T-helper 2 cell treated with Interferon-gamma antibody and Interleukin-4, amounts not matched to agents 5 μg/mL and 100 μg/mL, for 36 hours (primary cell): Measurements from ENCODE around the gene TMEM178B.
"Not testable (repeated sequence)": the region's sequence is repeated elsewhere in the genome, so short reads cannot be mapped to it uniquely, and the experiment has no call there.

ENCODE experiments used
- DNase-seq: peaks from one replicate; pipeline ENCODE4 v3.0.0; 2021; ENCODE audit warnings: low spot score
- H3K27ac Mint-ChIP-seq: one replicate; pipeline ENCODE4 v1.8.0; 2021; ENCODE audit warnings: mild to moderate bottlenecking, mixed read lengths
- H3K27me3 Mint-ChIP-seq: one replicate; pipeline ENCODE4 v1.8.0; 2021; ENCODE audit warnings: low read depth, mixed read lengths
- H3K36me3 Mint-ChIP-seq: one replicate; pipeline ENCODE4 v1.8.0; 2021; ENCODE audit warnings: low read depth, mixed read lengths
- H3K4me1 Mint-ChIP-seq: one replicate; pipeline ENCODE4 v1.8.0; 2021; ENCODE audit warnings: low read depth, mixed read lengths
- H3K4me3 Mint-ChIP-seq: one replicate; pipeline ENCODE4 v1.8.0; 2022; ENCODE audit warnings: mild to moderate bottlenecking, moderate library complexity, mixed read lengths
- H3K9me3 Mint-ChIP-seq: one replicate; pipeline ENCODE4 v1.8.0; 2021; ENCODE audit warnings: mixed read lengths

Gene TMEM178B

DNA sequence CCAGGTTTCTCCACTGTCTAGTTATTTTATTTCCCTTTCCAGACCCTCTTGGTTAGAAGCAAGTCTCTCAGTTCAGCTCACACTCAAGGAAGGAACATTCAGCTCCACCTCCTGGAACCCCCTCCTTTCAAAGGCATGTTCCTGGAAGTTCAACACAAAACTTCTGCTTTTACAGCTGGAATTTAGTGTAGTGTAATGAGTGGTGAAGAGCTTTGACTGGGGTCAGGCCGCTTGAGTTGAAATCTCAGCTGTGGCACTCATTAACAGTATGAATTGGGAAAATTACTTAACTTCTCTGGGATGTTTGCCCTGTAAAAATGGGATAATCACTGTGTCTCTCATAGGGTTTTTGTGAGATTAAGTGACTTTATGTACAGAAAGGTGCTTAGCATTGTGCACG lies 91.7 kb downstream of the TMEM178B start:
- H3K9me3 Mint-ChIP-seq, result no peaks in the 10 kb centered on the region
- no peaks in the 10 kb centered on the region for H3K27me3 Mint-ChIP-seq
- no peaks in the 10 kb centered on the region for H3K4me1 Mint-ChIP-seq
- no peak for DNase-seq
- H3K4me3 Mint-ChIP-seq, result no peak overlapping the region
- H3K36me3 Mint-ChIP-seq, result no peaks in the 10 kb centered on the region
- H3K27ac Mint-ChIP-seq, result no peak overlapping the region

DNA sequence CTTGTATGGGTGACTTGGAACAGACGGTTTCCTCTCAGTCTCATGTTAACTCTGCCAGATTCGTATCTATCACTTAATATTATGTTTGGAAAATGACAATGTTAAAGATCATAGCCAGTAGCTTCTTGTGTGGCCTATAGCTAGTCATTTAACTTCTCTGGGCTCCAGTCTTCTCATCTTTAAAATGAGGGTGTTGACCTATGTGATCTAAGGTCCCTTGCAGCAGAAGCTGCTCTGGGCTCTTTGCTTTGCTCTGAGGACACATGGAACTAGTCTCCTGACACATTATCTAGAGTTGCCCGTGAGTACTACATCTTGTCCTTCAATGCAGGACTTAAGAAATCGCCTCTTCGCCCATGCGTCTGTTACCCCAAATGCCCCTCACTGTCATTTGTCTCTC lies 93.1 kb downstream of the TMEM178B start:
- Mint-ChIP-seq H3K27ac (no peak overlapping the region), H3K9me3 (no peaks in the 10 kb centered on the region), H3K27me3 (no peaks in the 10 kb centered on the region), H3K4me1 (no peaks in the 10 kb centered on the region), H3K4me3 (no peak overlapping the region), H3K36me3 (no peaks in the 10 kb centered on the region)
- no peak for DNase-seq

DNA sequence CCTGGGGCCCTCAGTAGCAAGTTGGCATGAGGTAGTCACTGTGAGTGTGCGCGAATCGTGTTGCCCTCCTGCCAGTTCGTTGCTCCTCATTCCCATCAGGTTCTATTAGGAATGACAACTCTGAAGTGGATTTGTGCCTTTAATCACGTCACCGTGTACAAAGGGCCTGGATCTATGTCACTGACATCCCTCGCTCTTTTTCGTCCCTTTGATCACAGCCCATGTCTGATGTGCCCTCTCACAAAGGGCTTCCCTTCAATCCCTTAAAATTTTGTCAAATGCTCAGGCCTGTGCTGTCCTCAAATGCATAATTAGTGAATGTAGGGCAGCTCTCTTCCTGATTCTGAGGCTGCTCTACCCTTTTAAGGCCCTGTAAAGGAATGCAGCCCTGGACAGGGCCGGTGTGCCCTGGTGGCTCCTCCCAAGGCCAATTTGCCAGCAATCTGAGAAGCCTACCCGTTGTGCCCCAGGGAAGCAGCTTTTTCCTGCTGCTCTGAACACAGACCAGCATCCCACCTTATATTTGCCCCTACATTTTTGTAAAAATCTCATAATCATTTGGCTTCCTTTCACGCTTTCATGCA lies 93.6 kb downstream of the TMEM178B start:
- H3K9me3 Mint-ChIP-seq, result no peaks in the 10 kb centered on the region
- no peaks in the 10 kb centered on the region for H3K4me1 Mint-ChIP-seq
- no peaks in the 10 kb centered on the region for H3K27me3 Mint-ChIP-seq
- no peaks in the 10 kb centered on the region for H3K36me3 Mint-ChIP-seq
- DNase-seq, result no peak
- H3K27ac Mint-ChIP-seq, result no peak overlapping the region
- H3K4me3 Mint-ChIP-seq, result no peak overlapping the region

DNA sequence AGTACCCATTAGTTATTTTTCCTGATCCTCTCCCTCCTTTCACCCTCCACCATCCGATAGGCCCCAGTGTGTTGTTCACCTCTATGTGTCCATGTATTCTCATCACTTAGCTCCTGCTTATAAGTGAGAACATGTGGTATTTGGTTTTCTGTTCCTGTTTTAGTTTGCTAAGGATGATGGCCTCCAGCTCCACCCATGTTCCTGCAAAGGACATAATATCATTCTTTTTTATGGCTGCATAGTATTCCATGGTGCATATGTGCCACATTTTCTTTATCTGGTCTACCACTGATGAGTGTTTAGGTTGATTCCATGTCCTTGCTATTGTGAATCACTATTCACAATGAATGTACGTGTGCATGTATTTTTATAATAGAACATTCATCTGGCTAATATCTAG lies 95.3 kb downstream of the TMEM178B start:
- not testable (repeated sequence) for H3K27ac Mint-ChIP-seq, H3K27me3 Mint-ChIP-seq, H3K4me1 Mint-ChIP-seq, H3K9me3 Mint-ChIP-seq, DNase-seq, H3K36me3 Mint-ChIP-seq, H3K4me3 Mint-ChIP-seq

DNA sequence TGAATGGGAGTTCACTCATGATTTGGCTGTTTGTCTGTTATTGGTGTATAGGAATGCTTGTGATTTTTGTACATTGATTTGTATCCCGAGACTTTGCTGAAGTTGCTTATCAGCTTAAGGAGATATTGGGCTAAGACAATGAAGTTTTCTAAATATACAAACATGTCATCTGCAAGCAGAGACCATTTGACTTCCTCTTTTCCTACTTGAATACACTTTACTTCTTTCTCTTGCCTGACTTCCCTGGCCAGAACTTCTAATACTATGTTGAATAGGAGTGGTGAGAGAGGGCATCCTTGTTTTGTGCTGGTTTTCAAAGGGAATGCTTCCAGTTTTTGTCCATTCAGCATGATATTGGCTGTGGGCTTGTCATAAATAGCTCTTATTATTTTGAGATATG lies 101.9 kb downstream of the TMEM178B start:
- H3K27me3 Mint-ChIP-seq, H3K9me3 Mint-ChIP-seq, H3K27ac Mint-ChIP-seq, DNase-seq, H3K4me3 Mint-ChIP-seq, H3K36me3 Mint-ChIP-seq, H3K4me1 Mint-ChIP-seq: not testable (repeated sequence)

DNA sequence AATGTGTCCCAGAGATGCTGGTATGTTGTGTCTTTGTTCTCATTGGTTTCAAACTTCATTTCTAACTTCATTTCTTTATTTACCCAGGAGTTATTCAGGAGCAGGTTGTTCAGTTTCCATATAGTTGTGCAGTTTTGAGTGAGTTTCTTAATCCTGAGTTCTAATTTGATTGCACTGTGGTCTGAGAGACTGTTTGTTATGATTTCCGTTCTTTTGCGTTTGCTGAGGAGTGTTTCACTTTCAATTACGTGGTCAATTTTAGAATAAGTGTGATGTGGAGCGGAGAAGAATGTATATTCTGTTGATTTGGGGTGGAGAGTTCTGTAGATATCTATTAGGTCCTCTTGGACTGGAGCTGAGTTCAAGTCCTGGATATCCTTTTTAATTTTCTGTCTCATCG lies 103.3 kb downstream of the TMEM178B start:
- not testable (repeated sequence) for H3K27ac Mint-ChIP-seq, DNase-seq
- peak overlapping the region; percentile 18 for H3K4me3 Mint-ChIP-seq

DNA sequence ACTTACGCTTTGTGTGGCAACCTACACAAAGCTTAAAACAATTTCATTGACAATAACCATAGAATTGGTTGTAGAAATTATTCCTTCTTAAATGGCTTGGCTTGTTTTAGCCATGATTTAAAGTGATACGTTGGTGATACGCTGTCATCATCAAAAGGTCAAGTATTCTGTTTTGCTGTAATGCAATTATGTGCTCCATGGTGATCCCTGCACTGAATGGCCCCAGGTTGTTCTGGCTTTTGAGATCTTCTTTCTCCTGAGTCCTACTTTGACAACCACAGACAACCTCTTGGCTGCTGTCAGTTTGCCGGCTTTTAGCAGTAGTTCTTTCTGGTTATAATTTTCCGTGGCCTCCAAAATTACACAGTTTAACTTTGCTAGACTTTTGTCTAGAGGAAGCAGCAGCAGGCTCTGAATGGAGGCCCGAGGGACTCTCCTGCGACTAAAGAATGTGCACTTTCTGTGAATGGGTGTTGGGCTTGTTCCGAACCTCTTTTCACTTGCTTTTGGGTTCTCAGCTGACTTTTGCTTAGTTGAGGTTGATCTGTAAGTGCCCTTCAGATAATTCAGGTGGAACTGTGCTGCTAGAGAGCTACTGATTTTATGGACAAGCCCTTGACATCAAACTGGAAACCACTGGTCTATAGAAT lies 104.7 kb downstream of the TMEM178B start:
- Mint-ChIP-seq H3K4me1 (peaks cover 4% of the 10 kb centered on the region), H3K27me3 (peaks cover 3% of the 10 kb centered on the region), H3K27ac (no peak overlapping the region), H3K4me3 (no peak overlapping the region), H3K36me3 (no peaks in the 10 kb centered on the region), H3K9me3 (peaks cover 5% of the 10 kb centered on the region)
- no peak for DNase-seq

More for the DNA sequence above, 103.3 kb downstream of the TMEM178B start:
- not testable (repeated sequence) for H3K36me3 Mint-ChIP-seq, H3K4me1 Mint-ChIP-seq, H3K27me3 Mint-ChIP-seq, H3K9me3 Mint-ChIP-seq

DNA sequence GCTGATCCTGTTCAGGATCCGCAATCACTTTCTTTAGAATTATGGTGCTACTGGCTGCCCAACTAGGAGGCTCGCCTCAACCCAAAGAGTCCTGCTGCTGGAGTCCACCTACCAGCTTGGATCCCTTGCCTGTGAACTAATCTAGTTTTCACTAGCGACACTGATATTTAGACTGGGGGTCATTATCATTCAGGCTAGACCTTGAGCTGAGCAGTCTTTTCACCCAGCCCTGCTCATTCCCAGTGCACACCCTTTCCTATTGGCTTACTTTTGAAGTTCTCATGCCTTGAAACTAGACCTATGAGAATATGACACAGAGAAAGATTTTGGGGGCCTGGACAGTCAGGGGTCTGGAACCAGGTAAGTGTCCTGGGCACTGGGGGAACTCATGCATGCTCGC lies 107.9 kb downstream of the TMEM178B start:
- H3K4me3 Mint-ChIP-seq, result no peak overlapping the region
- peaks cover 3% of the 10 kb centered on the region for H3K27me3 Mint-ChIP-seq
- no peaks in the 10 kb centered on the region for H3K36me3 Mint-ChIP-seq
- peaks cover 4% of the 10 kb centered on the region for H3K4me1 Mint-ChIP-seq
- DNase-seq, result no peak
- no peak overlapping the region for H3K27ac Mint-ChIP-seq
- H3K9me3 Mint-ChIP-seq, result no peaks in the 10 kb centered on the region

DNA sequence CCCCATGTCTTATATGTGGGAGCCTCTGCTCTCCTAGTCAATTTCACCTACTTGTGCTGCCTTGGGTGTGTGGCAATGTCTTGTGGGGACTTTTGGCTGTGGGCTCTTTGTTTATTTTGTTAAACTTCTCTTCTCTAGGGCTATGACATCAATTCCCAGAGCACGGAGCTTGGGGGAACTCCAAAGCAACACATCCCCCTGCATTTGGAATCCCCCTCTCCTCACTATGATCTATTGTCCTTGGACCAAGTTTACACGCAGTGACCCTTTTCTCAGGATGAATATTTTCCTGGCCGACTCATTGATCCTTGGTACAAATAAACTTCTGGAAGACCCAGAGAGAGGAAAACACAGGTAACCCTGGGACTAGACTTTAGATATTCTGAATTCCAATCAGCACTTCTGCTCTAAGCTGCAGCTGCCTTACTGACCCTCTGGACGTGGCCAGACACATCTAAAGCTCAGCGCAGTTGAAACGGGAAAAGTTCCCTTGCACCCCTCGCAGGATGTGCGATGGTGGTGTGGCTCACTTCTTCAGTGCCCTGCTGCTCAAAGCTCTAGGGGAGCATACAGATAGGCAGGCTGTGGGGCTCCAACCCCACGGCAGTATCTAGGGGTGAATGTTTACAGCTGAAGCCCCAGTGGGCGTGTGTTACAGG lies 110.8 kb downstream of the TMEM178B start:
- Mint-ChIP-seq H3K9me3 (no peaks in the 10 kb centered on the region), H3K27ac (no peak overlapping the region), H3K36me3 (no peaks in the 10 kb centered on the region), H3K27me3 (no peaks in the 10 kb centered on the region), H3K4me1 (no peaks in the 10 kb centered on the region), H3K4me3 (no peak overlapping the region)
- no peak for DNase-seq

DNA sequence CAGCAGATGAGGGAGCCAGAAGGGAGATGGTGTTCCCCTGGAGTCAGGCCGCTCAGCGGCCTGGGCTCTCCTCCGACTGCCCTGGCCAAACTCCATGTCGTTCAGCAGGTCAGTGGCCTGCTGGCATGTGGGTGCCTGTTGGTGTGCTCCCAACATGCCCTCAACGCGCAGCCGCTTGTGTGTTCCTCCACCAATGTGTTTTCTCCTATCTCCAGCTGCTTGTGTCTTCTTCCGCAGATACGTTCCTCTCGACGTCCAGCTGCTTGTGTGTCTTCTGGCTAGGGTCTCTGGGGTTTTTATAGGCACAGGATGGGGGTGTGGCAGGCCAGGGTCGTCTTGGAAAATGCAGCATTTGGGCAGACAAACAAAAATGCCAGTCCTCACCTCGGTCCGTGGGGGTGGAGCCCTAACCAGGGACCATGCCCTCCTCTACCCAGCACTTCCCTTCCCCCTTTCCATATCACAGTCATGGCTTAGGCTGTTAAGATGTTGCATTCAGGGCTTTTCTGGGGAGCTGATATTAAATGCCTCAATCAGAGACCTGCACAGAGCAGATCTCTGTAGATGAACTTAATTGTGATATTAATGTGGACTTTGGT lies 111.6 kb downstream of the TMEM178B start:
- Mint-ChIP-seq H3K27me3 (no peaks in the 10 kb centered on the region), H3K36me3 (no peaks in the 10 kb centered on the region), H3K4me1 (no peaks in the 10 kb centered on the region), H3K9me3 (no peaks in the 10 kb centered on the region), H3K27ac (no peak overlapping the region), H3K4me3 (no peak overlapping the region)
- DNase-seq, result no peak

DNA sequence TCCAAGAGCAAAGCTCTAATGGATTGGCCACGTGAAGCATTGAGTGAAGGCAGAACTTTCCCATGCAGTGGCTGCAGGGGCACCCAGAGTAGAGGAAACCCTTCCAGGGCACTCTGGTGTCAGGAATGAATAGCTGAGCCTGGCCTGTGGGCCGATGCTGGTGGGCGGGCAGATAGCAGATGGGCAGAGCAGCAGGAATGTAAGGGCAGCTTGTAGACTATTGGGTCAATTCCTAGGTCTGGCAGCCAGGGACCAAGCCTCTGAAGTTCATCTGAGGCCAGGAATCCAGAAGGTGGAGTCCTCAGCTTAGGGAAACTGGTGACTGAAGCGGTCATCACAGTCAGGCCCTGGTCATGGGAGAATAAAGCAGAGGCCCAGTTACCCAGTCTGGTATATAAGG lies 115.4 kb downstream of the TMEM178B start:
- H3K27me3 Mint-ChIP-seq, result no peaks in the 10 kb centered on the region
- H3K27ac Mint-ChIP-seq, result no peak overlapping the region
- H3K4me3 Mint-ChIP-seq, result no peak overlapping the region
- no peaks in the 10 kb centered on the region for H3K9me3 Mint-ChIP-seq
- H3K4me1 Mint-ChIP-seq, result no peaks in the 10 kb centered on the region
- no peak for DNase-seq
- H3K36me3 Mint-ChIP-seq, result no peaks in the 10 kb centered on the region

DNA sequence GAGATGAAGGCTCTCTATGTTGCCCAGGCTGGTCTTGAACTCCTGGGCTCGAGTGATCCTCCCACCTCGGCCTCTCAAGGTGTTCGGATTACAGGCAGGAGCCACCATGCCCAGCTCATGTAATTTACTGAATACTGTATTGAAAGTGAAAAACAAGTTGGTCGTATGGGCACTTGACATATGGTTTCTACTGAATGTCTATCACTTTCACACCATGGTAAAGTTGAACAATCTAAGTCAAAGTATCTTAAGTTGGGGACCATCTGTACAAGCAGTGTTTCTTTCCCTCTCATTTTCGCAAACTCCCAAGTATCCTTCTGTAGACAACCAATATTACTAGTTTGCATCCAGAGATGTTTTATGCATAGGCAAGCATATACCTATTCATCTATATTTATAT lies 116.6 kb downstream of the TMEM178B start:
- no peaks in the 10 kb centered on the region for H3K4me1 Mint-ChIP-seq
- H3K9me3 Mint-ChIP-seq, result no peaks in the 10 kb centered on the region
- H3K27ac Mint-ChIP-seq, result no peak overlapping the region
- no peaks in the 10 kb centered on the region for H3K27me3 Mint-ChIP-seq
- H3K36me3 Mint-ChIP-seq, result no peaks in the 10 kb centered on the region
- DNase-seq, result no peak
- H3K4me3 Mint-ChIP-seq, result no peak overlapping the region

DNA sequence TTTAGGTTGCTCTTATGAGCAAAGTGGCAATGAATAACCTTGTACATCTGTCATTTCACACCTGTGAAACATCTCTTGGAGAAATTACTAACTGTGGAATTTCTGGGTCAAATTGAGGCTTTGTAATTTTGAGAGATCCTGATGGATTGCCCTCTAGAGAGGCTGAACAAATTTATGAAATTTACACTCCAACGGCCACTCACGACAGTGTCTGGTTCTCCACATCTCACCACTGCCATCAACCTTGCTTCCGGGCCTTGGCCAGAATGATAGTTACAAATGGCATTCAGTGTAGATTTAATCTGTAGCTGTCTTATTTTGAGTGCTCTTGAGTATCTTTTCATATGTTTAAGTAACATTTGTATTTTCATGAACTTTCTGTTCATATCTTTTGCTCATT lies 117.4 kb downstream of the TMEM178B start:
- no peaks in the 10 kb centered on the region for H3K4me1 Mint-ChIP-seq
- H3K27ac Mint-ChIP-seq, result no peak overlapping the region
- no peaks in the 10 kb centered on the region for H3K27me3 Mint-ChIP-seq
- no peak for DNase-seq
- H3K36me3 Mint-ChIP-seq, result no peaks in the 10 kb centered on the region
- H3K4me3 Mint-ChIP-seq, result no peak overlapping the region
- H3K9me3 Mint-ChIP-seq, result no peaks in the 10 kb centered on the region

DNA sequence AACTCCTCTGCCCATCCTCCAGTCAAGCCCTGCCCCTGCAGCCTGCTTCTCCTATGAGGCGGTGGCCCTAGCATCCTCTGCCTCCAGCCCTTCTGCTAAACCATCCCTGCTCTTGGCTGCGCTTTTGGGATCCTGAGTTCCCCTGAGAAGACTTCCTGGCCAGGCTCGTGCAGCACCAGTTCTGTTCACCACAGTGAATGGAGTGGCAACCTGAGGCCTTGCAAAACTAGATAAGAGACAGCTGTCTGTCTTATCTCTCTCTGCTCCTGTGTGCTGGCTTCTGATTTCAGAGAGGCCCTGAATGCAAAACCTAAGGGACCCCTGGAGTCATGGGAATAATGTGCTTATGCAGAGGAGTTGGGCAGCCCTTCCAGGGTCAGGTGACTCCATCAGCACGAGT lies 119.2 kb downstream of the TMEM178B start:
- Mint-ChIP-seq H3K27ac (no peak overlapping the region), H3K4me3 (no peak overlapping the region), H3K9me3 (no peaks in the 10 kb centered on the region), H3K27me3 (no peaks in the 10 kb centered on the region), H3K4me1 (no peaks in the 10 kb centered on the region), H3K36me3 (no peaks in the 10 kb centered on the region)
- no peak for DNase-seq
